Activated naive CD4-positive, alpha-beta T cell treated with Interleukin-2 at 50 U/mL for 16 hours (primary cell): Measurements from ENCODE around the gene AQP9.
"Not testable (repeated sequence)": the region's sequence is repeated elsewhere in the genome, so short reads cannot be mapped to it uniquely, and the experiment has no call there.

ENCODE experiments used
- DNase-seq: peaks from one replicate; pipeline ENCODE4 v3.0.0-alpha.2; 2020

AQP9 gene

GRCh38 chr15:58138106-58138505, at the start of gene AQP9:
TSS of gene AQP9 (plus strand) at chr15:58138381. CDS start at chr15:58138566, 185 bp downstream.
- no peak for DNase-seq

- no peak for DNase-seq
Measured at GRCh38 chr15:58095415-58095814, 42.8 kb upstream of the AQP9 start.

- DNase-seq, result no peak
Measured at GRCh38 chr15:58096529-58097084, 41.6 kb upstream of the AQP9 start.

- no peak for DNase-seq
Measured at GRCh38 chr15:58103482-58103881, 34.7 kb upstream of the AQP9 start.

GRCh38 chr15:58108117-58108516, 30.1 kb upstream of the AQP9 start:
- no peak for DNase-seq

GRCh38 chr15:58109419-58109818, 28.8 kb upstream of the AQP9 start:
- no peak for DNase-seq

GRCh38 chr15:58110999-58111717, 27.0 kb upstream of the AQP9 start:
- DNase-seq, result no peak

- no peak for DNase-seq
Measured at GRCh38 chr15:58111718-58112104, 26.5 kb upstream of the AQP9 start.

GRCh38 chr15:58113358-58113757, 24.8 kb upstream of the AQP9 start:
- not testable (repeated sequence) for DNase-seq

GRCh38 chr15:58114388-58114787, 23.8 kb upstream of the AQP9 start:
- no peak for DNase-seq

GRCh38 chr15:58114812-58115211, 23.4 kb upstream of the AQP9 start:
- DNase-seq, result no peak

GRCh38 chr15:58115692-58116091, 22.5 kb upstream of the AQP9 start:
- DNase-seq, result no peak

- no peak for DNase-seq
Measured at GRCh38 chr15:58117619-58118018, 20.6 kb upstream of the AQP9 start.

GRCh38 chr15:58118272-58118671, 19.9 kb upstream of the AQP9 start:
- DNase-seq, result no peak

GRCh38 chr15:58119016-58119415, 19.2 kb upstream of the AQP9 start:
- DNase-seq, result no peak

- DNase-seq, result no peak
Measured at GRCh38 chr15:58124585-58124984, 13.6 kb upstream of the AQP9 start.

- DNase-seq, result no peak
Measured at GRCh38 chr15:58125333-58125732, 12.8 kb upstream of the AQP9 start.

GRCh38 chr15:58134886-58135285, 3.3 kb upstream of the AQP9 start:
- DNase-seq, result no peak

- no peak for DNase-seq
Measured at GRCh38 chr15:58135511-58136174, 2.5 kb upstream of the AQP9 start.

- no peak for DNase-seq
Measured at GRCh38 chr15:58136731-58137130, 1.4 kb upstream of the AQP9 start.

- no peak for DNase-seq
Measured at GRCh38 chr15:58137686-58138085, 495 bp upstream of the AQP9 start.

- no peak for DNase-seq
Measured at GRCh38 chr15:58139276-58139988, 1.3 kb downstream of the AQP9 start.

GRCh38 chr15:58139989-58140522, 1.9 kb downstream of the AQP9 start:
- DNase-seq, result no peak
